ENCODE measurements around the gene FLOT2.
A peak's percentile ranks its signal among the peaks of the same experiment; 100 is the strongest.
"Not testable (repeated sequence)": the region's sequence is repeated elsewhere in the genome, so short reads cannot be mapped to it uniquely, and the experiment has no call there.

FLOT2 gene

DNA sequence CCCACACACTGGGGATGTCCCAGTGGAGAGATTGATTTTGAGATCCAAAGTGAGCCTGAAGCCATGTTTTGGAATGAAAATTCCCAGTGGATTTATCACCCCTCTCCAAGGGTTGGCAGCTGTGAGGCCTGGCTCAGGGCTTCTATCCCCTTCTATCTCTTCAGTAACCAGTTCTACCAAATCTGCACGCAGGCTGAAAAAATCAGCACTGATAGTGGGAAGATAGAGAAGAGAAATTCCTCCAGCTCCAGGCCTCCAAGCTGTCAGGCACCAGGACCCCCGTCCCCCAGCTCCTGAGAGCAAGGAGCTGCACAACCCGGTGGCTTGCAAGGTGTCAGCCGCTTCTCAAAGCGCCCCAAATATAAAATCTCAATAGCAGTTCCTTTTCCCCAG is 1.0 kb downstream of the FLOT2 start:
- H3K27ac ChIP-seq = peak overlapping the region; percentile 97
- TF ChIP-seq, protein P1, sequence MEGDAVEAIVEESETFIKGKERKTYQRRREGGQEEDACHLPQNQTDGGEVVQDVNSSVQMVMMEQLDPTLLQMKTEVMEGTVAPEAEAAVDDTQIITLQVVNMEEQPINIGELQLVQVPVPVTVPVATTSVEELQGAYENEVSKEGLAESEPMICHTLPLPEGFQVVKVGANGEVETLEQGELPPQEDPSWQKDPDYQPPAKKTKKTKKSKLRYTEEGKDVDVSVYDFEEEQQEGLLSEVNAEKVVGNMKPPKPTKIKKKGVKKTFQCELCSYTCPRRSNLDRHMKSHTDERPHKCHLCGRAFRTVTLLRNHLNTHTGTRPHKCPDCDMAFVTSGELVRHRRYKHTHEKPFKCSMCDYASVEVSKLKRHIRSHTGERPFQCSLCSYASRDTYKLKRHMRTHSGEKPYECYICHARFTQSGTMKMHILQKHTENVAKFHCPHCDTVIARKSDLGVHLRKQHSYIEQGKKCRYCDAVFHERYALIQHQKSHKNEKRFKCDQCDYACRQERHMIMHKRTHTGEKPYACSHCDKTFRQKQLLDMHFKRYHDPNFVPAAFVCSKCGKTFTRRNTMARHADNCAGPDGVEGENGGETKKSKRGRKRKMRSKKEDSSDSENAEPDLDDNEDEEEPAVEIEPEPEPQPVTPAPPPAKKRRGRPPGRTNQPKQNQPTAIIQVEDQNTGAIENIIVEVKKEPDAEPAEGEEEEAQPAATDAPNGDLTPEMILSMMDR (IDR thresholded peaks at IDR 0.05; ENCODE audit: low read depth, low read length) = no peak
- no peaks in the 10 kb centered on the region for H3K9me3 ChIP-seq (ENCODE audit: severe bottlenecking)
- no peak for DNase-seq
- no peaks in the 10 kb centered on the region for H3K27me3 ChIP-seq (ENCODE audit: insufficient read depth, low read depth, severe bottlenecking)
- peak overlapping the region; percentile 96 for H3K4me3 ChIP-seq (ENCODE audit: low read depth, low read length)
- peaks cover 56% of the 10 kb centered on the region for H3K36me3 ChIP-seq

- no peaks in the 10 kb centered on the region for H3K27me3 ChIP-seq (ENCODE audit: insufficient read depth, low read depth, severe bottlenecking)
- H3K27ac ChIP-seq = peak overlapping the region; percentile 97
- H3K4me3 ChIP-seq (ENCODE audit: low read depth, low read length) = peak overlapping the region; percentile 96
- H3K36me3 ChIP-seq = peaks cover 54% of the 10 kb centered on the region
- peak; percentile 63 for DNase-seq
- H3K9me3 ChIP-seq (ENCODE audit: severe bottlenecking) = no peaks in the 10 kb centered on the region
- TF ChIP-seq, protein P1 (IDR thresholded peaks at IDR 0.05; ENCODE audit: low read depth, low read length) = peak; percentile 9; the same call in 1 of the 2 replicates
Observed at GRCh38 chr17:28895794-28896447, 1.6 kb downstream of the FLOT2 start.

DNA sequence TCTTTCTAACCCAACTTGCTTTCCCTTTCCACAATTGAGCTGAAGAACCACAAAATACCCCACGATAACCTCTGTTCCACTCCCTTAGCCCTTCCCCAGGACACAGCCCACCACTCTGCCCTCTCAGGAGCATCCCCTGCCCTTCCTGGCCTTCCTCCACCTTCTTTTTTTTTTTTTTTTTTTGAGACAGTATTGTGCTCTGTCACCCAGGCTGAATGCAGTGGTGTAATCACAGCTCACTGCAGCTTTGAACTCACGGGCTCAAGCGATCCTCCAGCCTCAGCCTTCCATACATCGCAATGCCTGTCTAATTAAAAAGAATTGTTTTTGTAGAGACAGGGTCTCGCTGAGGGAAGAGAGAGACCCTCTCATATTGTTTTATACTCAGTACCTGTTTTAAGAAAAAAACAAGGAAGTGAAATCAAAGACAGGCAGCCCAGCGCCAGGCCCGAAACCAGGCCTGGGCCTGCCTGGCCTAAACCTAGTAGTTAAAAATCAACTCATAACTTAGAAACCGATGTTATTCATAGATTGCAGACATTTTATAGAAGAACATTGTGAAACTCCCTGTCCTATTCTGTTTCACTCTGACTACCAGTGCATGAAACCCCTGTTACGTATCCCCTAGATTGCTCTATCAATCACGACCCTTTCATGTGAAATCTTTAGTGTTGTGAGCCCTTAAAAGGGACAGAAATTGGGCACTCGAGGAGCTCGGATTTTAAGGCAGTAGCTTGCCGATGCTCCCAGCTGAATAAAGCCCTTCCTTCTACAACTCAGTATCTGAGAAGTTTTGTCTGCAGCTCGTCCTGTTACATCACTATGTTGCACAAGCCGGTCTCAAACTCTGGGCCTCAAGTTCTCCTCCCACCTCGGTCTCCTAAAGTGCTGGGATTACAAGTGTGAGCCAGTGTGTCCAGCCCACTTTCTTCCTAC is 4.0 kb downstream of the FLOT2 start:
- H3K27ac ChIP-seq; H3K4me3 ChIP-seq (ENCODE audit: low read depth, low read length); DNase-seq; H3K27me3 ChIP-seq (ENCODE audit: insufficient read depth, low read depth, severe bottlenecking); H3K9me3 ChIP-seq (ENCODE audit: severe bottlenecking): not testable (repeated sequence)
- H3K36me3 ChIP-seq = peaks cover 34% of the 10 kb centered on the region

DNA sequence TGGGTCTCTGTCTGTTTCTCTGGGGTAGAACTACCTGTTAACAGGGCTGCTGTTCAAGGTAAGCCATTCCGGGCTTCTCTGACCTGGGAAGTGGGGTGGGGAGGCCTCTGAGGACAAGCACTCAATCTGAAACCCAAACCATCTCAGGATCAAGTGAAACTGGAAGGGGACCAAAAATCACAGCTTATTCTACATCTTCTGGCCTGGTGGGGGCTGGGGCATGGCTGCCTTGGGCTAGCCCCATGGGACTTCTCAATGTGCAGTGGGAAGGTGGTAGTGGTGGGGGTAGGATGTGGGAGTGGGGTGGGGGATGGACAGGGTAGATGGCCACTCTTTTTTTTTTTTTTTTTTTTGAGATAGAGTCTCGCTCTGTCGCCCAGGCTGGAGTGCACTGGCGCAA is 5.5 kb downstream of the FLOT2 start:
- Histone ChIP-seq H3K27ac (no peak overlapping the region), H3K36me3 (peaks cover 23% of the 10 kb centered on the region)
- DNase-seq = no peak

GRCh38 chr17:28891201-28891600 is 6.3 kb downstream of the FLOT2 start:
- Histone ChIP-seq H3K9me3 (ENCODE audit: severe bottlenecking) (no peaks in the 10 kb centered on the region), H3K36me3 (peaks cover 22% of the 10 kb centered on the region), H3K27ac (no peak overlapping the region), H3K4me3 (ENCODE audit: low read depth, low read length) (no peak overlapping the region), H3K27me3 (ENCODE audit: insufficient read depth, low read depth, severe bottlenecking) (no peaks in the 10 kb centered on the region)
- TF ChIP-seq, protein P1 (IDR thresholded peaks at IDR 0.05; ENCODE audit: low read depth, low read length) = no peak
- no peak for DNase-seq

More for the DNA sequence above, 5.5 kb downstream of the FLOT2 start:
- Histone ChIP-seq H3K4me3 (ENCODE audit: low read depth, low read length) (no peak overlapping the region), H3K9me3 (ENCODE audit: severe bottlenecking) (no peaks in the 10 kb centered on the region), H3K27me3 (ENCODE audit: insufficient read depth, low read depth, severe bottlenecking) (no peaks in the 10 kb centered on the region)
- TF ChIP-seq, protein P1 (IDR thresholded peaks at IDR 0.05; ENCODE audit: low read depth, low read length) = no peak

- no peaks in the 10 kb centered on the region for H3K9me3 ChIP-seq (ENCODE audit: severe bottlenecking)
Observed at GRCh38 chr17:28889996-28890395, 7.5 kb downstream of the FLOT2 start.

More at GRCh38 chr17:28889996-28890395, 7.5 kb downstream of the FLOT2 start:
- H3K27ac ChIP-seq = no peak overlapping the region
- no peak for DNase-seq
- TF ChIP-seq, protein P1 (IDR thresholded peaks at IDR 0.05; ENCODE audit: low read depth, low read length) = no peak
- H3K27me3 ChIP-seq (ENCODE audit: insufficient read depth, low read depth, severe bottlenecking) = no peaks in the 10 kb centered on the region
- H3K36me3 ChIP-seq = peaks cover 19% of the 10 kb centered on the region
- no peak overlapping the region for H3K4me3 ChIP-seq (ENCODE audit: low read depth, low read length)
